ENCODE measurements around the gene PLXDC2. TPM values are rescaled to one million over a fixed set of nuclear protein-coding genes. Genes with fewer than 3 reads are reported as not detected.

PLXDC2 gene
- total RNA-seq, 1 experiment from 2014 or later: 38.7 TPM

DNA sequence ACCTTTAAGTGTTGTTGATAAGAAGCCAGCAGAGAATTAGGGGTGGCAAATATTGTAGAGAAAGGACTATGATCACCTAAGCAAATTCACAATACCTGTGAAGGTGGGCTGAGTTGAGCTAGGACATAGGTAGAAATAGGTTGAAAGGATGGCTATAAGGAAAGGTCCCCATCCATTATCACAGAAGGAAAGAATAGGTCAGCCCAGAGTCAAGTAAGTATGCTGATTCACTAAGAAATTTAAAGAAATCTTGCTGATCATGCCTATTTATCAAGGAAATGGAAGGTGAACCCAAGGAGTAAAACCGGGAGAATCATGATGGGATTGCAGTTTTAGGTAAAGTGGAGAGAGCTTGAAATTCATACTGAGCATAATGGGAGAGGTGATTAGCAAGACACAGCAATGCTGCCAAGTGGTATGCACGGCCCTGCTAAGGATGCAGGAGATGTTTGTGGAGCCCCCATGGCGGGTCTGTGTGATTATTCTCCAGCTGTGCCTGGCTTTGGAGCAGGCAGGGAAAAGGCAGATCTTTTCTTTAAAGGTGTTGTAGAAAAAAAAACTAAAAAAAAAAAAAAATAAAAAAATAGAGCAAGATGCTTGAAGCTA lies 399.4 kb downstream of the PLXDC2 start:
- Histone ChIP-seq H2BK12ac (ENCODE audit: insufficient read length, low read depth, low read length) (no peak overlapping the region), H3K4me2 (ENCODE audit: insufficient read depth, insufficient read length, low read length) (peak overlapping the region; percentile 40), H3K27me3 (ENCODE audit: insufficient read depth, low read length) (no peaks in the 10 kb centered on the region), H2BK120ac (ENCODE audit: low read depth, low read length, poor library complexity, severe bottlenecking) (no peak overlapping the region), H3K9me3 (ENCODE audit: control insufficient read depth, low read depth, low read length) (no peaks in the 10 kb centered on the region), H2AFZ (ENCODE audit: low read length) (no peak overlapping the region), H2BK20ac (ENCODE audit: low read depth, low read length, poor library complexity, severe bottlenecking) (no peak overlapping the region), H3K23me2 (ENCODE audit: insufficient read length, low read depth, low read length, poor library complexity, severe bottlenecking) (no peaks in the 10 kb centered on the region), H4K5ac (ENCODE audit: insufficient read length, low read depth, low read length) (no peak overlapping the region), H3T11ph (ENCODE audit: low read length) (no peak overlapping the region), H4K8ac (replicated peaks; ENCODE audit: insufficient read length, low read depth, low read length) (no peak overlapping the region), H3K4me1 (ENCODE audit: insufficient read depth, low read length) (peaks cover 12% of the 10 kb centered on the region; the same call in 1 of the 2 replicates), H3K23ac (ENCODE audit: insufficient read length, low read depth, low read length) (no peak overlapping the region), H3K9ac (ENCODE audit: extremely low read depth, insufficient read length, low read length) (no peak overlapping the region), H3K79me1 (ENCODE audit: insufficient read depth, low read depth, low read length, poor library complexity, severe bottlenecking) (no peaks in the 10 kb centered on the region), H2BK5ac (ENCODE audit: insufficient read length, low read length) (no peak overlapping the region), H3K56ac (ENCODE audit: insufficient read length, low read depth, low read length) (no peak overlapping the region), H3K79me2 (ENCODE audit: insufficient read depth, low read length) (no peaks in the 10 kb centered on the region), H2BK15ac (ENCODE audit: low read depth, low read length) (no peak overlapping the region), H3K4ac (ENCODE audit: low read depth, low read length) (no peak overlapping the region), H2AK5ac (ENCODE audit: insufficient read length, low read length) (no peak overlapping the region), H3K14ac (ENCODE audit: insufficient read depth, low read length) (no peak overlapping the region), H3K27ac (ENCODE audit: insufficient read length, low read depth, low read length) (peak overlapping the region; percentile 81), H3K18ac (ENCODE audit: insufficient read length, low read depth, low read length) (no peak overlapping the region), H4K91ac (ENCODE audit: insufficient read length, low read depth, low read length) (no peak overlapping the region), H4K20me1 (ENCODE audit: control insufficient read depth, insufficient read depth, insufficient read length) (no peaks in the 10 kb centered on the region)
- Mint-ChIP-seq H3K36me3 (ENCODE audit: insufficient read depth in 1 of 3, low read depth in 3 of 3) (peaks cover 18 to 30% (median 18%) of the 10 kb centered on the region in 3 experiments), H3K9me3 (peaks cover 0 to 8% of the 10 kb centered on the region in 2 experiments; a peak in 4 of 5 replicates), H3K4me1 (peaks cover 37 to 44% of the 10 kb centered on the region in 2 experiments), H3K4me3 (no peak overlapping the region), H3K27ac (peak overlapping the region; percentile 0 to 85 (median 4); a peak in 4 of 7 replicates), H3K27me3 (ENCODE audit: low read depth) (no peaks in the 10 kb centered on the region)
- WGBS (ENCODE audit: extremely low coverage, insufficient read length, low lambda C conversion rate): no CpG with 5 or more reads among the region's 3 CpGs
- TF ChIP-seq, protein P1, sequence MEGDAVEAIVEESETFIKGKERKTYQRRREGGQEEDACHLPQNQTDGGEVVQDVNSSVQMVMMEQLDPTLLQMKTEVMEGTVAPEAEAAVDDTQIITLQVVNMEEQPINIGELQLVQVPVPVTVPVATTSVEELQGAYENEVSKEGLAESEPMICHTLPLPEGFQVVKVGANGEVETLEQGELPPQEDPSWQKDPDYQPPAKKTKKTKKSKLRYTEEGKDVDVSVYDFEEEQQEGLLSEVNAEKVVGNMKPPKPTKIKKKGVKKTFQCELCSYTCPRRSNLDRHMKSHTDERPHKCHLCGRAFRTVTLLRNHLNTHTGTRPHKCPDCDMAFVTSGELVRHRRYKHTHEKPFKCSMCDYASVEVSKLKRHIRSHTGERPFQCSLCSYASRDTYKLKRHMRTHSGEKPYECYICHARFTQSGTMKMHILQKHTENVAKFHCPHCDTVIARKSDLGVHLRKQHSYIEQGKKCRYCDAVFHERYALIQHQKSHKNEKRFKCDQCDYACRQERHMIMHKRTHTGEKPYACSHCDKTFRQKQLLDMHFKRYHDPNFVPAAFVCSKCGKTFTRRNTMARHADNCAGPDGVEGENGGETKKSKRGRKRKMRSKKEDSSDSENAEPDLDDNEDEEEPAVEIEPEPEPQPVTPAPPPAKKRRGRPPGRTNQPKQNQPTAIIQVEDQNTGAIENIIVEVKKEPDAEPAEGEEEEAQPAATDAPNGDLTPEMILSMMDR (conservative IDR thresholded peaks at IDR 0.05): no peak
- peak; percentile 70 for DNase-seq

Measured in H9 (cell line).